NCI-H2227 treated with DMSO at 0.1 percent for 48 hours (cell line): ENCODE data around the gene MXD3.
A peak's percentile ranks its signal among the peaks of the same experiment; 100 is the strongest.
"Not testable (repeated sequence)": the region's sequence is repeated elsewhere in the genome, so short reads cannot be mapped to it uniquely, and the experiment has no call there.

Source experiments
- DNase-seq: peaks from one replicate; lab custom pipeline; 2025; lab: John Stamatoyannopoulos, UW

MXD3 gene, protein sequence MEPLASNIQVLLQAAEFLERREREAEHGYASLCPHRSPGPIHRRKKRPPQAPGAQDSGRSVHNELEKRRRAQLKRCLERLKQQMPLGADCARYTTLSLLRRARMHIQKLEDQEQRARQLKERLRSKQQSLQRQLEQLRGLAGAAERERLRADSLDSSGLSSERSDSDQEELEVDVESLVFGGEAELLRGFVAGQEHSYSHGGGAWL

GRCh38 chr5:177311723-177312648 lies at the start of gene MXD3:
MXD3 (minus strand) TSS chr5:177311898; CDS start chr5:177311830, 68 bp downstream.
- peak; percentile 93 for DNase-seq

- DNase-seq, result not testable (repeated sequence)
These were observed 49.0 kb upstream of the MXD3 start for GRCh38 chr5:177360740-177361139.

- DNase-seq, result no peak
These were observed 48.2 kb upstream of the MXD3 start for GRCh38 chr5:177359860-177360259.

DNA sequence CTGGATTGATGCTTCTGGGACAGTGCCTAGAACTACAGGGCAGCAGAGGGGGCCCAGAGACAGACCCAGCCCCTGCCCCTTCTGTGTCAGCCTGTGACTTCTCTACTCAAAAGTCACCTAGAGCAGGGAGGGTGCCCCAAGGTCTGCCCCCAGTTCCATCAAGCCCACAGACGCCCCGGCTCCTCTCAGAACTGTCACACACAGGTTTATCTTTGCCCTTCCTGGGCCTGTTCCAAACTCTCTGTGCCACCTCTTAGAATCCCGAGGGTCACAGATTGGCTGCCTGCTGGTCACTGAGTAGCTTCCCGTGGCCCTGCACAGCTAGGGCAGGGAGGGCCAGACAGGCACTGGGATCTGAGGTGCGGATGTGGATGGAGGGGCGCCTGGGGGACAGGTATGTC lies 47.8 kb upstream of the MXD3 start:
- no peak for DNase-seq

DNA sequence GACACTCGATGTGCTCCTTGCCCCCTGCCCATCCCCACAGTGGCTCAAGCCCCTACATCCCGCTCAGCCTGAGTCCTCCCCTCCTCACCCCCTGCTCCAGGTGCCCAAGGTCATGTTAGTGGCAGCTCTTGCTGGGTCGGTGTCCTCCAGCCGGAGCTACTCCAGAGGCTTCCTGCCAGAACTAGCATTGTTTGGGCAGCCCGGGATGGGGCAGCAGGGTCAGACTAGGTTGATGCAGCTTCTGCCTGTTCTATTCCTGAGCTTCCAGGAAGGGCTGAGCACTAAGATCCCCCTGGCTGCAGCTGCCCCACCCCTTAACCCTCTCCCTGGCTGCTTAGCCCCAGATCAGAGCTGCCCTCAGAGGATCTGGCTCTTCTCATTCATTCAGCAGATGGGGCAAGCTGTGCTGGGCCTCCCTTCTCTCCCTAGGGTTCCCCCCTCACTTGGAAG lies 46.7 kb upstream of the MXD3 start:
- no peak for DNase-seq

DNA sequence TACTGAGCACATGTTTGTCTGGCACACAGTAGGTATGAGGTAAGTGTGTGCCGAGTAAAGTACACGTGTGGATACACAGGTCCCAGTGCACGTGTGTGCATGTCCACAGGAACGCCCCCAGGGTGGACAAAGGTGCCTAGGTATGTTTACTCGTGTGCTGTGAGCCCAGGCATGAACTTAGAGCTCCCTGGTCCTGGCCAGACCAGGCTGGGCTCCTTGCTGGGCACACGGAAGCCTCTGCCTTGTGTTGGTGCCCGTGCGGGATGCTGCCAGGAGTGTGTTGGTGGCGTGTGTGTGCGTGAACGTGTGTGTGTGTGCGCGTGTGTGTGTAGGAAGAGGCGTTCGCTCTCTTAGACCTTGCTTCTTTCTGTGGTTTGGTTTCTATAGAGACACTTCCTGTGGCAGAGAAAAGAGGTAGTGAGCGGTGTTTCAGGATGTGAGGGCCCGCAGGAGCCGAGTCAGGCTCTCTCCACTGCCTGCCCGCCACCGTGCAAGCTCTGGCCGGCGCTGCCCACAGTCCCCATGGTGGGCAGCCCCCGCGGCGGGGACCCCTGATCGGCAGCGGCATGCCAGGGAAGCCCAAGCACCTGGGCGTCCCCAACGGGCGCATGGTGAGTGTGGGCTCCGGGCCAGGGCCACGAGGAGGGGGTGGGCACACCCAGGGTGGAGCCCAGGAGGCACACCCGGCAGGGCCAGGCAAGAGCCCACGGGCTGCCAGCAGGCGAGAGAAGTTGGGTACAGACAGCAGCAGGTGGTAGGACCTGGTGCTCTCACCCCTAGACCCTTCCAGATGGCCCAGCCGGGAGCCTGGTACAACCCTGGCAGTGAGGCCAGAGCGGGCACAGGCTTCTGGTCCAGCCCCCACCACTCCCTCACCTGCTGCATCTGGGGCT lies 46.0 kb upstream of the MXD3 start, which contains the start of gene RGS14:
Gene RGS14 (plus strand): TSS at position 466 of the 893 bp plus-strand sequence. CDS start 101 bp downstream, at position 567.
- peak; percentile 8 for DNase-seq

GRCh38 chr5:177357146-177357458 lies 45.4 kb upstream of the MXD3 start:
- no peak for DNase-seq

GRCh38 chr5:177356746-177357145 lies 45.0 kb upstream of the MXD3 start:
- DNase-seq, result no peak

- no peak for DNase-seq
These were observed 44.1 kb upstream of the MXD3 start for GRCh38 chr5:177355868-177356168.

GRCh38 chr5:177355162-177355867 lies 43.6 kb upstream of the MXD3 start:
- DNase-seq, result no peak

DNA sequence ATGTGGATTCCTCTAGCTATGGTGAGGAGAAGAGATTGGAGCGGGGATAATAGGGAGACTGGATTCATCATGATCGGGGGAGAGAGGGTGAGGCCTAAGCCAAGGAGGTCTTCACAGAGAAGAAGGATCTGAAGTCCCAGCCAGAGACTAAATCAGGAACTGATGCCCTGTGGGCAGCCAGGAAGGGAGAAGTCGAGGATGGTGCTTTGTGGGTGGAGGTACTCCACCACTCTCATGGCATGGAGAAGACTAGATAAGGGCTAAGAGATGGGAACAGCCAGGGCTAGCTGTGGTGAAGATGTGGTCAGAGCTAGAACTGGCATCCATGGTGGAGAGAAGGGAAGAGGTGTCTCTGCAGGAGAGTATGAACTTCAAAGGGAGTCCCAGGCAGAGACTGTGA lies 43.0 kb upstream of the MXD3 start:
- DNase-seq, result no peak

GRCh38 chr5:177354256-177354655 lies 42.6 kb upstream of the MXD3 start:
- no peak for DNase-seq

DNA sequence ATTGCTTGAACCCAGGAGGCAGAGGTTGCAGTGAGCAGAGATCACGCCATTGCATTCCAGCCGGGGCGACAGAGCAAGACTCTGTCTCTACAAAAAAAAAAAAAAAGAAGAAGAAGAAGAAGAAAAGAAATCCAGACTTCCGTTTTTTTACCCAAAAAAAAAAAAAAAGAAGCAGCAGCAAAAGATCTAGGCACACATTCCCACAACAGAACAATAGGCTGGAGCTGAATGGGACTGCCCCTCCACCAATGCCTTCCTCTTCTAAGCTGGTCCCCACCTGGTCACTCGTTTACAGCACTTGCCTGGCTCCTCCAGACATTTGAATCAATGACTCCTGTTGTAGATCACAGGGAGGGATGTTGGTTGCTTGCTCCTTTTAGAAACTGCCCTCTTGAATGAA lies 41.4 kb upstream of the MXD3 start:
- DNase-seq, result no peak

DNA sequence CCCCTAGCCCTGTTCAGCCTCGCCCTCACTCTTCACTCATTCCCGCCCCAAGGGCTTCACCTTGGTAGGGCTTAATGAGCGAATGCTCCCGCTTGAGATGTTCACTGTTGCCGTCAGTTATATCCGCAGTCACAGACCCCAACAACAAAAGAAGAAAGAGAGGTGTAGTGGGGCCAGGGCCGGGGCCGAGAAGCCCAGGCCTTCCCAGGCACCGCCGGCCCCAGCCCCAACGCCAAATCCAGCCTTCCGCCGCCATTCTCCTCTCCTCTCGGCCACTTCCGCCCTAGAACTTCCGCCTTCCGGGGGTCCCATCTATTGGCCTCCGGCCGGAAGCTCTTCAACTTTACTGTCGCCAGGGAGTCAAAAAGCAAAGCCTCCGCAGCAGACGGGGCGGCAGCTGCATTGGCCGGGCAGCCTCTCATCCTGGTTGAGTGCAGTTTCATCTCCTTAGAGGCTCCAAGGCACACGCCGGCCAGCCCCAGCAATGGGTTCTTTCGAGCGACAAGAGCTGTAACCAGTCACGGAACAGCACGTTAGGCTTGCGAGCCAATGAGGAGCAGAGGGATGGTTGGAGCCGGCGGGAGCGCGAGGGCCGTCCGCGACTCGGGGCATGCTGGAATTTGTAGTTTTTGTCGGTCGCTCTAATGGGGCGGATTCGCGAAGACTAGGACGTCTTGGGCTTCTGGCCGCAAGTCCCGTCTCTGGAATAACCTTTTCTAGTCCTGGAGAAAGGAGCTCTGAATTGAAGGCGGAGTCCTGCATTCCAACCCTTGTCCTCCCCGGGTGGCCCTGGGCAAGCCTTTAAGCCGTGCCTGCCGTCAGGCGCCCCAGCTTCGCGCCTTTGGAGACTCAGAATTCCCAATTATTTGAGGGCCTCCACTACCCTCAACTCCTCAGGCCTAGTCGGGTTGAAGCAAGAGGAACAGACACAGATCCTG lies 40.0 kb upstream of the MXD3 start, which contains the start of gene LMAN2:
Gene LMAN2 (minus strand): TSS at position 277 of the 938 bp plus-strand sequence. CDS start 21 bp downstream, at position 256.
- peak; percentile 89 for DNase-seq

- no peak for DNase-seq
These were observed 39.2 kb upstream of the MXD3 start for GRCh38 chr5:177350776-177351391.

- DNase-seq, result no peak
These were observed 38.1 kb upstream of the MXD3 start for GRCh38 chr5:177349762-177350161.

GRCh38 chr5:177349362-177349647 lies 37.6 kb upstream of the MXD3 start:
- no peak for DNase-seq

- DNase-seq, result no peak
These were observed 36.0 kb upstream of the MXD3 start for GRCh38 chr5:177347699-177348098.

DNA sequence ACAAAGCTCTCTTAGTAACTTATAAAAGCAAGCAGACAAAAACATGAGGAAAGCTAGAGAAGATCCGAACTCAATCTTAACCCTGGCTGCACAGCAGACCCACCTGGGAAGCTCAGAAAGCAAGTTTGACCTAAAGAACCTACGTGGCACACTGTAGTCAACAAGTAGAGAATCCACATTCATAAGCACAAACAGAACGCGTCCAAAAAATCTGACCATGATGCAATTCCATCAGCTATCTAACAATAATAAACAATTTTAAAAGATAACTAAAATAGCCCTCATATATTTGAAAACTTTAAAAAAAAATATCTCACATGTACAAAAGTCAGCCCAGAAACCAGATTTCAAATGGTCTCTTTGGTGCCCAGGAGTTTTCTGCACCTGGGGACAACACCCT lies 35.1 kb upstream of the MXD3 start:
- no peak for DNase-seq

DNA sequence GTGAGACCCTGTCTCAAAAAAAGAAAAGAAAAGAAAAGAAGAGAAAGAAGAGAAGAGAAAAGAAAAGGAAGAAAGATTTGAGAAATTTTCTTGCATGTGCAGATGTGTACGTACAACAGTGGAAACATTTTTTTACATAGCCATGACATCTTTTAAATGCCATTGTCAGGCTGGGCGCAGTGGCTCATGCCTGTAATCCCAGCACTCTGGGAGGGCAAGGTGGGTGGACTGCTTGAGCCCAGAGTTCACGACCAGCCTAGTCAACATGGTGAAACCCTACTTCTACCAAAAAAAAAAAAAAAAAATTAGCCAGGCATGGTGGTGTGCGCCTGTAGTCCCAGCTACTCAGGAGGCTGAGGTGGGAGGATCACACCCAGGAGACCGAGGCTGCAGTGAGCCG lies 33.2 kb upstream of the MXD3 start:
- DNase-seq, result no peak
